OCI-LY3 (cell line): Measurements from ENCODE around the gene SORCS3.

Experiments used
- CTCF ChIP-seq: fragments of 200-600, 300-600 bp; sonication (generic); IDR thresholded peaks from 2 replicates; pipeline ENCODE4 v1.5.1; 2014; ENCODE audit warnings: antibody characterized with exemption, low read length, low read depth
- EZH2phosphoT487 ChIP-seq: fragments of 200-600 bp; shearing (Covaris generic); IDR thresholded peaks from 2 replicates; pipeline ENCODE4 v1.6.1; 2018; ENCODE audit warnings: antibody characterized with exemption, mixed run types, low read depth

- TF ChIP-seq CTCF (no peak), EZH2phosphoT487 (no peak)
Observed at GRCh38 chr10:105288613-105289012, 647.5 kb downstream of the SORCS3 start.
